SK-N-SH (cell line): ENCODE results near the gene TRIM9. TPM values are rescaled to one million over a fixed set of nuclear protein-coding genes. Genes with fewer than 3 reads are reported as not detected.

Experiments
- CTCF ChIA-PET: fragments of 300-600, 350-600 bp; formaldehyde crosslinking; extraction: SDS; loops from one replicate; lab custom pipeline; 2021; lab: Yijun Ruan, JAX
- POLR2A ChIA-PET: fragments of 350-600 bp; sonication (Branson Sonifier 250); formaldehyde crosslinking; extraction: SDS; loops from one replicate; lab custom pipeline; 2020; ENCODE audit warnings: antibody characterized with exemption, inconsistent platforms; lab: Yijun Ruan, JAX
- DNase-seq: peaks from one replicate; pipeline ENCODE4 v3.0.0; 2012
- H2AFZ ChIP-seq: fragments of 200-600 bp; sonication (generic); 2 replicates; pipeline ENCODE4 v1.8.1; 2016; ENCODE audit warnings: antibody characterized with exemption, mild to moderate bottlenecking, low read depth
- H3F3A ChIP-seq: fragments of 200-600 bp; sonication (generic); replicated peaks from 2 replicates; pipeline ENCODE3; 2016; ENCODE audit warnings: antibody characterized with exemption, mild to moderate bottlenecking; ENCODE audit not compliant: insufficient read depth
- H3K27ac ChIP-seq, 2 experiments: fragments of 200-500 bp in 1 of 2; fragments of 200-600 bp in 1 of 2; sonication (Bioruptor generic) in 1 of 2; sonication (generic), shearing (Covaris generic) in 1 of 2; 2 replicates each; pipeline versions ENCODE4 v1.5.1 to v1.6.1; 2014 to 2016; ENCODE audit warnings: low read depth in 2 of 2, inconsistent platforms in 1 of 2, low read length in 1 of 2, mild to moderate bottlenecking in 1 of 2, mixed read lengths in 1 of 2
- H3K27me3 ChIP-seq: fragments of 200-600 bp; sonication (generic), shearing (Covaris generic); 2 replicates; pipeline ENCODE4 v1.6.1; 2016; ENCODE audit warnings: mixed run types; ENCODE audit not compliant: insufficient read depth
- H3K36me3 ChIP-seq, 2 experiments: fragments of 200-500 bp in 1 of 2; fragments of 200-600 bp in 1 of 2; sonication (Bioruptor generic) in 1 of 2; sonication (generic) in 1 of 2; replicated peaks in 1 of 2; 2 replicates each; pipeline versions ENCODE3 to v1.5.1; 2014 to 2016; ENCODE audit warnings: low read length in 1 of 2, mild to moderate bottlenecking in 1 of 2; ENCODE audit not compliant: insufficient read depth in 2 of 2, control insufficient read depth in 1 of 2
- H3K4me1 ChIP-seq, 2 experiments: fragments of 200-500 bp in 1 of 2; fragments of 200-600 bp in 1 of 2; sonication (Bioruptor generic) in 1 of 2; sonication (generic), shearing (Covaris generic) in 1 of 2; 2 replicates each; pipeline versions ENCODE4 v1.5.1 to v1.6.1; 2014 to 2016; ENCODE audit warnings: low read depth in 1 of 2, low read length in 1 of 2, mixed run types in 1 of 2; ENCODE audit not compliant: insufficient read depth in 2 of 2, control insufficient read depth in 1 of 2
- H3K4me2 ChIP-seq: fragments of 200-600 bp; sonication (generic), shearing (Covaris generic); 2 replicates; pipeline ENCODE4 v1.6.1; 2017; ENCODE audit warnings: mixed run types
- H3K4me3 ChIP-seq, 2 experiments: fragments of 200-500 bp in 1 of 2; fragments of 200-600 bp in 1 of 2; sonication (Bioruptor generic) in 1 of 2; sonication (generic), shearing (Covaris generic) in 1 of 2; 2 replicates each; pipeline versions ENCODE4 v1.5.1 to v1.8.1; 2014 to 2016; ENCODE audit warnings: low read depth in 2 of 2, inconsistent platforms in 1 of 2, low read length in 1 of 2, mild to moderate bottlenecking in 1 of 2, mixed read lengths in 1 of 2, moderate library complexity in 1 of 2
- H3K79me2 ChIP-seq: fragments of 200-600 bp; sonication (generic); 2 replicates; pipeline ENCODE4 v1.8.1; 2017; ENCODE audit warnings: mild to moderate bottlenecking; ENCODE audit not compliant: insufficient read depth
- H3K9ac ChIP-seq: fragments of 200-600 bp; sonication (generic); 2 replicates; pipeline ENCODE4 v1.6.1; 2017; ENCODE audit warnings: mixed run types
- H3K9me2 ChIP-seq: fragments of 200-600 bp; sonication (generic); 2 replicates; pipeline ENCODE4 v1.6.1; 2017; ENCODE audit warnings: mixed run types
- H3K9me3 ChIP-seq: fragments of 200-600 bp; sonication (generic); 2 replicates; pipeline ENCODE4 v1.6.1; 2017; ENCODE audit warnings: mixed run types, mild to moderate bottlenecking, moderate library complexity
- H4K20me1 ChIP-seq: fragments of 200-600 bp; sonication (generic); 2 replicates; pipeline ENCODE4 v1.6.1; 2017; ENCODE audit warnings: mild to moderate bottlenecking, mixed run types; ENCODE audit not compliant: insufficient read depth
- EP300 ChIP-seq, 2 experiments: IDR thresholded peaks; 2 replicates each; pipeline versions ENCODE4 v1.4.0 to v1.6.1; 2012; ENCODE audit warnings: borderline replicate concordance in 1 of 2, low read depth in 1 of 2, low read length in 1 of 2
- FOXM1 ChIP-seq: IDR thresholded peaks from 2 replicates; pipeline ENCODE4 v1.4.0; 2012; ENCODE audit warnings: low read depth, mild to moderate bottlenecking
- GABPA ChIP-seq: IDR thresholded peaks from 2 replicates; pipeline ENCODE4 v1.4.0; 2012; ENCODE audit warnings: low read depth, mild to moderate bottlenecking
- JUND ChIP-seq: IDR thresholded peaks from 2 replicates; pipeline ENCODE4 v1.4.0; 2012
- MEF2A ChIP-seq: IDR thresholded peaks from 2 replicates; pipeline ENCODE4 v1.4.0; 2012; ENCODE audit warnings: low read depth, borderline replicate concordance
- MXI1 ChIP-seq: IDR thresholded peaks from 2 replicates; pipeline ENCODE4 v1.6.1; 2012; ENCODE audit warnings: mild to moderate bottlenecking, low read depth, low read length, improper control_type of control experiment
- NRF1 ChIP-seq: IDR thresholded peaks from 2 replicates; pipeline ENCODE4 v1.6.1; 2012; ENCODE audit warnings: low read depth, mild to moderate bottlenecking, low read length
- PBX3 ChIP-seq: IDR thresholded peaks from 2 replicates; pipeline ENCODE4; 2012
- RCOR1 ChIP-seq: fragments of 150-350 bp; IDR thresholded peaks from 2 replicates; pipeline ENCODE4 v1.6.1; 2017; ENCODE audit warnings: antibody characterized with exemption, low read length
- SIN3A ChIP-seq: IDR thresholded peaks from 2 replicates; pipeline ENCODE4 v1.6.1; 2012; ENCODE audit warnings: low read depth, mild to moderate bottlenecking, low read length, moderate library complexity, borderline replicate concordance
- USF1 ChIP-seq: IDR thresholded peaks from 2 replicates; pipeline ENCODE4 v1.4.0; 2012; ENCODE audit warnings: low read depth, borderline replicate concordance
- ZBTB33 ChIP-seq: IDR thresholded peaks from 2 replicates; pipeline ENCODE4 v1.4.0; 2012; ENCODE audit warnings: low read depth, borderline replicate concordance
- WGBS: methylation state at CpG from one replicate; pipeline ENCODE4 v1.1.6; 2017; ENCODE audit warnings: low lambda C conversion rate; 5-methylcytosine and 5-hydroxymethylcytosine counted together
- polyA plus RNA-seq, 3 experiments: library from polyadenylated mRNA; depleted of rRNA; stranded (reverse); fragments of >200 nt; gene quantifications; 2 replicates each; pipeline ENCODE4 v1.2.3, GENCODE V29; 2012
- TF ChIP-seq, protein P1 (sequence below): fragments of 150-350 bp; IDR thresholded peaks from 2 replicates; pipeline ENCODE4 v1.6.1; 2017; ENCODE audit warnings: antibody characterized with exemption, low read length, low read depth, borderline replicate concordance
- TF ChIP-seq, protein P2 (sequence below): IDR thresholded peaks from 2 replicates; pipeline ENCODE4 v1.4.0; 2012; ENCODE audit warnings: low read depth

Gene TRIM9
- polyA plus RNA-seq, 1 of the 3 experiments (the other 2 are of a cell fraction): 3.9 TPM

DNA sequence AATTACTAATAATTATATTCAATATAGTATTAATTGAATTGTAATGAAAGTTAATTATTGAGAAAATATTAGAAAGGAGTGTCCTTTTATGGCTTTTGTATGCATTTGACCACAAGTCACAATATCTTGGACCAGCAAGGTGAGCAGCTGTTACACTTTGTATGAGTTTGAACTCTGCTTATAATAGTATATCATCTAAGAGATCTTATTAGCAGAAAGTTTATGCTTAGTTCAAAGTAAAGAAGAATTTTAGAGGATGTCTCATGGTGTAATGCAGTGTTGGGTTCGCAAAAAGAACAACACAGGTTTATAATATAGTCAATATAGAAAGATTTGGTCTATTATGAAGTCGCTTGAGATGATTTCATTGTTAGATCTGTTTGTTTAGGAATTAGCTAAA, 2.0 kb upstream of the TRIM9 start:
- H3K9me2 ChIP-seq: no peaks in the 10 kb centered on the region
- no peaks in the 10 kb centered on the region for H3K9me3 ChIP-seq
- TF ChIP-seq MXI1 (no peak), SIN3A (no peak), PBX3 (no peak), NRF1 (no peak), GABPA (no peak), RCOR1 (no peak), FOXM1 (no peak), USF1 (no peak)
- TF ChIP-seq, protein P1, sequence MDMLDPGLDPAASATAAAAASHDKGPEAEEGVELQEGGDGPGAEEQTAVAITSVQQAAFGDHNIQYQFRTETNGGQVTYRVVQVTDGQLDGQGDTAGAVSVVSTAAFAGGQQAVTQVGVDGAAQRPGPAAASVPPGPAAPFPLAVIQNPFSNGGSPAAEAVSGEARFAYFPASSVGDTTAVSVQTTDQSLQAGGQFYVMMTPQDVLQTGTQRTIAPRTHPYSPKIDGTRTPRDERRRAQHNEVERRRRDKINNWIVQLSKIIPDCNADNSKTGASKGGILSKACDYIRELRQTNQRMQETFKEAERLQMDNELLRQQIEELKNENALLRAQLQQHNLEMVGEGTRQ: no peak
- TF ChIP-seq, all 33 proteins: peak for 0
- peaks cover 6 to 20% of the 10 kb centered on the region in 2 experiments; a peak in 3 of 4 replicates for H3K4me1 ChIP-seq
- H4K20me1 ChIP-seq: no peaks in the 10 kb centered on the region
- DNase-seq: no peak
- 94% methylated on average over 2 of the region's 2 CpGs for WGBS
- ChIA-PET POLR2A (no interaction called here), CTCF (interaction anchor here (0.6 to 1.9 kb wide), 5 partner anchors 16 to 680 kb away, joined by 3 to 6 read pairs (median 3); no protein-coding TSS in a partner anchor)
- H3K9ac ChIP-seq: no peak overlapping the region
- peaks cover 11% of the 10 kb centered on the region for H3F3A ChIP-seq
- no peaks in the 10 kb centered on the region for H3K79me2 ChIP-seq
- no peaks in the 10 kb centered on the region for H3K36me3 ChIP-seq
- no peak overlapping the region for H2AFZ ChIP-seq
- no peak overlapping the region for H3K4me2 ChIP-seq
- H3K27ac ChIP-seq: no peak overlapping the region
- H3K27me3 ChIP-seq: no peaks in the 10 kb centered on the region
- H3K4me3 ChIP-seq: no peak overlapping the region

GRCh38 chr14:51095854-51096823, 1.2 kb upstream of the TRIM9 start:
- DNase-seq: peak; percentile 31
- Histone ChIP-seq H3K27ac (peak overlapping the region; percentile 90 to 92), H3K9me2 (no peaks in the 10 kb centered on the region), H3K4me1 (peaks cover 6 to 20% of the 10 kb centered on the region in 2 experiments; a peak in 3 of 4 replicates), H3F3A (peaks cover 11% of the 10 kb centered on the region), H3K4me3 (peak overlapping the region; percentile 60 to 82)
- TF ChIP-seq, protein P2, sequence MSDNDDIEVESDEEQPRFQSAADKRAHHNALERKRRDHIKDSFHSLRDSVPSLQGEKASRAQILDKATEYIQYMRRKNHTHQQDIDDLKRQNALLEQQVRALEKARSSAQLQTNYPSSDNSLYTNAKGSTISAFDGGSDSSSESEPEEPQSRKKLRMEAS: peak; percentile 66; the same call in 1 of the 2 replicates
- TF ChIP-seq EP300 (IDR thresholded peaks at IDR 0.05; ENCODE audit: borderline replicate concordance in 1 of 2, low read depth in 1 of 2, low read length in 1 of 2): no peak
- no peak for TF ChIP-seq ZBTB33
- no peak for TF ChIP-seq MEF2A
- TF ChIP-seq USF1: no peak
- no peak for TF ChIP-seq JUND
- no peak for TF ChIP-seq GABPA
- TF ChIP-seq, all 33 proteins: peak for 1
- H3K36me3 ChIP-seq: no peaks in the 10 kb centered on the region
- no peaks in the 10 kb centered on the region for H4K20me1 ChIP-seq
- peak overlapping the region; percentile 97 for H3K4me2 ChIP-seq
- ChIA-PET CTCF (interaction anchor here (0.6 to 2.3 kb wide), 15 partner anchors 8 to 681 kb away, joined by 3 to 17 read pairs (median 4); no protein-coding TSS in a partner anchor), POLR2A (interaction anchor here (1.1 to 2.0 kb wide), 6 partner anchors 8 to 267 kb away, joined by 4 to 10 read pairs (median 6); partner anchors contain the start of gene TMX1)
- H2AFZ ChIP-seq: peak overlapping the region; percentile 83
- 40% methylated on average over 18 of the region's 19 CpGs for WGBS
- no peaks in the 10 kb centered on the region for H3K27me3 ChIP-seq
- H3K9ac ChIP-seq: peak overlapping the region; percentile 71
- H3K9me3 ChIP-seq: no peaks in the 10 kb centered on the region
- no peaks in the 10 kb centered on the region for H3K79me2 ChIP-seq
